Measurements from ENCODE around the gene F2. TPM values are rescaled to one million over a fixed set of nuclear protein-coding genes. Genes with fewer than 3 reads are reported as not detected.

F2 gene
- total RNA-seq, 1 donor: not detected

DNA sequence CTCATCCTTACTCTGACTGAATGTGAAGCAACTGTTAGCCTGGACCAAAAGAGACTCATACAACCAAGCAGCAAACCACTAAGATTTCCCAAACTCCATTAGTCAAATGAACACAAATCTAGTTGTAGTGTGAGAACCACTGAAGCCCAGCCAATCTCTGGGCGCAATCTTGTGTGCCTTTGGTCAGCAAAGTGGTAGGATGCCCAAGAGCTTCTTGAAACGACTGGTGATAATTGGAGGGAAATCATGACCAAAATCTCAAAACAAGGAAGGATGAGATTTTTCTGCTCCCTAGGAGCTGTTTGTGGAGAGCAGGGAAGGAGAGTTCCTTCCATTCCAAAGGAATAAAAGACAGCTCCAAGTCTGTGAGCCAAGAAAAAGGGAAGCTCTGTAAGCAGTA, 24.0 kb downstream of the F2 start:
- H3K4me3 ChIP-seq (ENCODE audit: low read depth, low read length): no peak overlapping the region
- DNase-seq (ENCODE audit: low read depth): no peak
- TF ChIP-seq, protein P1, sequence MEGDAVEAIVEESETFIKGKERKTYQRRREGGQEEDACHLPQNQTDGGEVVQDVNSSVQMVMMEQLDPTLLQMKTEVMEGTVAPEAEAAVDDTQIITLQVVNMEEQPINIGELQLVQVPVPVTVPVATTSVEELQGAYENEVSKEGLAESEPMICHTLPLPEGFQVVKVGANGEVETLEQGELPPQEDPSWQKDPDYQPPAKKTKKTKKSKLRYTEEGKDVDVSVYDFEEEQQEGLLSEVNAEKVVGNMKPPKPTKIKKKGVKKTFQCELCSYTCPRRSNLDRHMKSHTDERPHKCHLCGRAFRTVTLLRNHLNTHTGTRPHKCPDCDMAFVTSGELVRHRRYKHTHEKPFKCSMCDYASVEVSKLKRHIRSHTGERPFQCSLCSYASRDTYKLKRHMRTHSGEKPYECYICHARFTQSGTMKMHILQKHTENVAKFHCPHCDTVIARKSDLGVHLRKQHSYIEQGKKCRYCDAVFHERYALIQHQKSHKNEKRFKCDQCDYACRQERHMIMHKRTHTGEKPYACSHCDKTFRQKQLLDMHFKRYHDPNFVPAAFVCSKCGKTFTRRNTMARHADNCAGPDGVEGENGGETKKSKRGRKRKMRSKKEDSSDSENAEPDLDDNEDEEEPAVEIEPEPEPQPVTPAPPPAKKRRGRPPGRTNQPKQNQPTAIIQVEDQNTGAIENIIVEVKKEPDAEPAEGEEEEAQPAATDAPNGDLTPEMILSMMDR (IDR thresholded peaks at IDR 0.05; ENCODE audit: insufficient read depth, low read depth, low read length): no peak

DNA sequence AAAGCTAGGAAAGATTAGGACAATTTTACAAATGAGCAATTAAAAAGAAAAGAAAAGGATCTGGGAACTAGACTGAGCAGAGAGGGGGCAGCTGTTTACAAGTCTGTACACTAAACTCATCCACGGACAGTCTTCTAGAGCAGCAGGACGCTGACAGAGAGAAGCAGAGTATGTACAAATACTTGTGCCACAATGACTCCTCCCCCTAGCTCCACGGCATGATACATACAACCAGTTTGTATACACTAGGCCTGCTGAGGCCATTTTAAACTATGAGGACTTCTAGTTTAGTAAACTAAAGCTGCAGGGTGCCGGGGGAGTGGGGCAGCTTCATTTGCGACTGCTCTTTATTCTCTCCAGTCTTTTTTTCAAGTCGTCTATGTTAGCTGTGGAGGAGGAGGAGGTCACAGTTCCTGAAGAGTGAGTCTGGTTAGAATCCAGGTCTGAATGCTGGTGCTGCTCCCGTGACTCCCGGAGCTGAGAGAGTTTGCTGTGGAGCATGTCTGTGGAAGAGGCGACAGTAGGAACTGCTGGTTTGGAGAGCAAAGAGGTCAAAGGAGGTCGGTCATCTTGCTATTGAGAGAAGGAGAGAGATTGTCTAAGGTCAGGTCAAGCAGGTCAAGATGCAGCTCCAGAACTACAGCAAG, 24.8 kb downstream of the F2 start:
- DNase-seq (ENCODE audit: low read depth): peak; percentile 35
- TF ChIP-seq, protein P1 (IDR thresholded peaks at IDR 0.05; ENCODE audit: insufficient read depth, low read depth, low read length): no peak
- no peak overlapping the region for H3K4me3 ChIP-seq (ENCODE audit: low read depth, low read length)

DNA sequence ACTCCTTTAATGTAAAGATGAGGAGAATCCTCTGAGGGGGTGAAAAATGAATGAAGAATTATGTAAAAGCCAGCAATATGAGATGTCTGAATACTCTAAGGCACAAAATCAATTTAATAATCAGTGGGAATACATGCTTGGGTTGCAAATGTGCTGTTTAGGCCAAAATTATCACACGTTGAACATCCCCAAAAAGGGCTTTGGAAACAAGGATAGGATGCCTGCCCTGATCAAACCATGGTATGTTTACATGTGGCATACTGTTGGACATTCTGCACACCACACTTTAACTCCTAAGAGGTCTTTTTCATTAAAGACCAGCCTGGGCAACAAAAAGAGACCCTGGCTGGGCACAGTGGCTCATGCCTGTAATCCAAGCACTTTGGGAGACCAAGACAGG, 26.3 kb downstream of the F2 start:
- DNase-seq (ENCODE audit: low read depth): no peak
- H3K4me3 ChIP-seq (ENCODE audit: low read depth, low read length): no peak overlapping the region

DNA sequence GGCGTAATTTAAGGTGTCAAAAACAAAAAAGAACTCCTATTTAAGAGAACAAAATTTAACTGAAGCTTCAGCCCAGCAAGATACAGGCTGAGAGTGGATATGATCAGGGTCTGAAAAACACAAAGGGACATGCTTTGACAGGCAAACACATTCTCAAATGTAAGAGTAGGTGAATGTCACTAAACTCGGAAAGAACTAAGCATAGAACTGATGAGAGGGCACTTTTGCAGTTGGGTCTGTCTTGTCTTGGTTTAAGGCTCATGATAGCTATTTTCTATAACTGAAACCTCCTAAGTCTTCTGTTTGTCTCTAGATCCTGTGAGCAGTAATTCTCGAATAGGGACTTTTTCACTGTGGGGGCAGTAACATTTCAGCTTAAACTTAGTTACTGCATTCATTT, 27.0 kb downstream of the F2 start:
- H3K4me3 ChIP-seq (ENCODE audit: low read depth, low read length): no peak overlapping the region
- TF ChIP-seq, protein P1 (IDR thresholded peaks at IDR 0.05; ENCODE audit: insufficient read depth, low read depth, low read length): no peak
- DNase-seq (ENCODE audit: low read depth): no peak

More for the DNA sequence above, 26.3 kb downstream of the F2 start:
- TF ChIP-seq, protein P1 (IDR thresholded peaks at IDR 0.05; ENCODE audit: insufficient read depth, low read depth, low read length): no peak

- DNase-seq (ENCODE audit: low read depth): no peak
- TF ChIP-seq, protein P1 (IDR thresholded peaks at IDR 0.05; ENCODE audit: insufficient read depth, low read depth, low read length): no peak
- H3K4me3 ChIP-seq (ENCODE audit: low read depth, low read length): no peak overlapping the region
Measured at GRCh38 chr11:46747150-46747549, 28.1 kb downstream of the F2 start.

DNA sequence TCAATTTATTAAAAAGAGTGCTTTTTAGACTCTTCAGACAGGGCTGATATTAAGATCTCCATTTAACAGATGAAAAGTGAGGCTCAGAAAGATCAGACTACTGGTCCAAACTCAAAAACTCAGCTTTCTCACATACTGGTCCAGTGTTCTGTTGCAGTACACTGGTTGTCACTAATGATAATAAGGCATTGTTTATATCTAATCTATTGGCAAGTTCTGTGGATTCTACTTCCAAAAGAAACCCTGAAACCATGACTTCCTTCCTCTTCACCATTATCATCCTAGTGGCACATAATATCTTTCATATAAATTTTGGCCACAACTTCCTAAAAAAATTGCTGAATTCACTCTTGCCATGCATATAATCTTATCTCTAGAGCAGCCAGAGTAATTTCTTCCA, 36.9 kb downstream of the F2 start:
- no peak overlapping the region for H3K4me3 ChIP-seq (ENCODE audit: low read depth, low read length)
- TF ChIP-seq, protein P1 (IDR thresholded peaks at IDR 0.05; ENCODE audit: insufficient read depth, low read depth, low read length): no peak
- no peak for DNase-seq (ENCODE audit: low read depth)

DNA sequence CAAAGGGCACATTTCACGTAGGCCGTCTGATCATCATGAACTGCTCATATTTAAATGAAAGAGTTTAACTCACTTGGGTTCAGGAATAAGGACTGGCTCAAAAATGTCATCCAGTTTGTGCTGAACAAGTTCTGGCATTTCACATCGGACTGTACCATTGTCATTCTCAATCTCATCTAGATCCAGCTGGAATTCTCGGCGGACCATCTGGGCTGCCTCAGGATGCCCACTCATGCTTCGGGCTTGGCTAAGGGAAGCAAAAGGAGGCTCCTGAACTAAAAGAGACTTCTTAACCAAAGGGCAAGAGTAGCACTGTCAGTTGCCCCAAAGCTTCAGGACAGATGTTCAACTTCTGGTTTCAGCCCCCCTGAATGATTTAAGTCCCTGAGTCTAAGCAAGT, 40.2 kb downstream of the F2 start:
- DNase-seq (ENCODE audit: low read depth): no peak
- TF ChIP-seq, protein P1 (IDR thresholded peaks at IDR 0.05; ENCODE audit: insufficient read depth, low read depth, low read length): no peak
- no peak overlapping the region for H3K4me3 ChIP-seq (ENCODE audit: low read depth, low read length)
